B cell (primary cell): ENCODE measurements around the gene HAGH.

Experiments
- CTCF ChIP-seq: fragments of 200-600 bp; IDR thresholded peaks from one replicate; pipeline ENCODE4 v1.8.0; 2022; ENCODE audit warnings: antibody characterized with exemption, mild to moderate bottlenecking
- EZH2 ChIP-seq: IDR thresholded peaks from 2 replicates; pipeline ENCODE4 v1.6.1; 2012; ENCODE audit warnings: borderline replicate concordance, low read depth, mild to moderate bottlenecking, moderate library complexity, low read length; ENCODE audit not compliant: insufficient read depth, poor library complexity, severe bottlenecking

- TF ChIP-seq CTCF (no peak), EZH2 (no peak)
Observed at GRCh38 chr16:1859650-1860049, 33.0 kb upstream of the HAGH start.
